Esophagus muscularis mucosa (tissue), 4 donors: ENCODE measurements around the gene SLC17A7. TPM values are rescaled to one million over a fixed set of nuclear protein-coding genes. Genes with fewer than 3 reads are reported as not detected.

ENCODE experiments used
- DNase-seq: peaks from one replicate; pipeline ENCODE4 v3.0.0-alpha.2; 2017; ENCODE audit errors: extremely low spot score
- H3K27ac ChIP-seq, 4 donors: fragments of 200-600 bp; sonication (generic); replicated peaks in 1 of 4; 1 replicate in 3 of 4; 2 replicates in 1 of 4; pipeline ENCODE4 v1.5.1; 2016 to 2019; ENCODE audit warnings: mild to moderate bottlenecking in 1 of 4
- H3K27me3 ChIP-seq, 4 donors: fragments of 200-600 bp; sonication (generic); one replicate each; pipeline versions ENCODE4 v1.5.1 to v1.6.0; 2016 to 2019
- H3K36me3 ChIP-seq, 4 donors: fragments of 200-600 bp; sonication (generic); one replicate each; pipeline ENCODE4 v1.5.1; 2016 to 2019
- H3K4me1 ChIP-seq, 4 donors: fragments of 200-600 bp; sonication (generic); one replicate each; pipeline ENCODE4 v1.5.1; 2016 to 2019
- H3K4me3 ChIP-seq, 4 donors: fragments of 200-600 bp; sonication (generic); 1 replicate in 2 of 4; 2 replicates in 2 of 4; pipeline ENCODE4 v1.5.1; 2016 to 2019; ENCODE audit warnings: mild to moderate bottlenecking in 4 of 4, moderate library complexity in 1 of 4
- H3K9me3 ChIP-seq, 4 donors: fragments of 200-600 bp; sonication (generic); 1 replicate in 3 of 4; 2 replicates in 1 of 4; pipeline ENCODE4 v1.5.1; 2016 to 2019
- EP300 ChIP-seq: sonication (generic); formaldehyde crosslinking; IDR thresholded peaks from one replicate; pipeline ENCODE4 v1.6.1; 2017; ENCODE audit warnings: antibody characterized with exemption
- POLR2A ChIP-seq: fragments of 450-650 bp; IDR thresholded peaks from one replicate; pipeline ENCODE4 v1.6.1; 2017; ENCODE audit warnings: antibody characterized with exemption, moderate library complexity, mild to moderate bottlenecking, low read depth
- POLR2AphosphoS5 ChIP-seq, 2 donors: sonication (generic); formaldehyde crosslinking; IDR thresholded peaks; one replicate each; pipeline ENCODE4 v1.6.1; 2017; ENCODE audit warnings: antibody characterized with exemption in 2 of 2
- WGBS: methylation state at CpG from one replicate; pipeline ENCODE4 v1.1.5; 2018; 5-methylcytosine and 5-hydroxymethylcytosine counted together
- intact Hi-C: fragments of 100-400 bp; cut with DNase I; formaldehyde crosslinking; loops from one replicate; pipeline ENCODE4 v1.15.1; 2023
- total RNA-seq, 4 donors: library from RNA; depleted of rRNA; stranded (reverse); fragments of >200 nt; gene quantifications; one replicate each; pipeline versions ENCODE4 v1.1.0 to v1.2.1, GENCODE V29; 2016
- TF ChIP-seq, protein P1 (sequence below), 3 experiments: fragments of 200-600 bp in 2 of 3; fragments of 450-650 bp in 1 of 3; sonication (generic) in 2 of 3; IDR thresholded peaks; one replicate each; pipeline ENCODE4 v1.5.1; 2017 to 2019; ENCODE audit warnings: antibody characterized with exemption in 3 of 3, mild to moderate bottlenecking in 2 of 3, moderate library complexity in 1 of 3

SLC17A7 gene
- total RNA-seq, 4 donors from 2014 or later, result 0.83 to 5.2 (median 1.3) TPM

DNA sequence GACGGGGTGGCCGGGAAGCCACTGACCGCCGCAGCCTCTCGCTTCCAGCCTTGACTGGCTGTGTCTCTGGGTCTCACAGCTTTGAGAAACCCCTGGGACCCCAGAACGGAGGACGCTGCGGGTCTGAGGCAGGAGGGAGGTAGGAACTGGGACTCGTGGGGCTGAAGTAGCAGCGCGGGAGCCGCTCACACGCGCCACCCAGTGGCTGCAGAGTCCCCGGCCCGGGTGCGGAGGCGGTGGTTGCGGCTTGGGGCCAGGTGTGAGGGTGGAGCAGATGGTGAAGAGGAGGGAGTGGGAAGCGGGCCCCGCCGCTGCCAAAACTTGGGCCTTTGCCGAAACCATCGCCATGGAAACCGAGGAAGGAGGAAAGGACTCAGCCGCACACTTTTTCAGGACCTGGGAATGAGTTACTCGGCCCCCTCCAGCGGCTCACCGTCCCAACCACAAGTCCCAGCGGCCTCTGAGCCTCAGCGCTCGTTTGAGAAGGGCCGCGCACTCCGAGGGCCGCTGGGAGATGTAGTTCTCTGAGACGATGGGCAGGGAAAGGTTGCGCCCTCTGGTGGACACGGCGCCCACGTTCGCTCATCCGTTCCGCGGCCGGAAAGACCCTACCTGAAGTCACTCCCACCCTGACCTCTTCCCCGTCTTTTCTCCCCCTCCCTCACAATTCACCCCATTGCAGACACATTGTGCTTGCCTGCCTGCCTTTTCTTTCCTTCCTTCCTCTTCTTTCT, 2.2 kb upstream of the SLC17A7 start:
- peak; percentile 98 for DNase-seq
- intact Hi-C loops, result loop anchor here (1.0 to 5.0 kb wide), 3 partner anchors 51 to 216 kb away; no protein-coding TSS in a partner anchor
- no peaks in the 10 kb centered on the region for H3K9me3 ChIP-seq
- peaks cover 17 to 53% (median 37%) of the 10 kb centered on the region in 4 donors for H3K4me1 ChIP-seq
- H3K36me3 ChIP-seq, result peaks cover 0 to 26% (median 14%) of the 10 kb centered on the region in 4 donors
- TF ChIP-seq, protein P1, sequence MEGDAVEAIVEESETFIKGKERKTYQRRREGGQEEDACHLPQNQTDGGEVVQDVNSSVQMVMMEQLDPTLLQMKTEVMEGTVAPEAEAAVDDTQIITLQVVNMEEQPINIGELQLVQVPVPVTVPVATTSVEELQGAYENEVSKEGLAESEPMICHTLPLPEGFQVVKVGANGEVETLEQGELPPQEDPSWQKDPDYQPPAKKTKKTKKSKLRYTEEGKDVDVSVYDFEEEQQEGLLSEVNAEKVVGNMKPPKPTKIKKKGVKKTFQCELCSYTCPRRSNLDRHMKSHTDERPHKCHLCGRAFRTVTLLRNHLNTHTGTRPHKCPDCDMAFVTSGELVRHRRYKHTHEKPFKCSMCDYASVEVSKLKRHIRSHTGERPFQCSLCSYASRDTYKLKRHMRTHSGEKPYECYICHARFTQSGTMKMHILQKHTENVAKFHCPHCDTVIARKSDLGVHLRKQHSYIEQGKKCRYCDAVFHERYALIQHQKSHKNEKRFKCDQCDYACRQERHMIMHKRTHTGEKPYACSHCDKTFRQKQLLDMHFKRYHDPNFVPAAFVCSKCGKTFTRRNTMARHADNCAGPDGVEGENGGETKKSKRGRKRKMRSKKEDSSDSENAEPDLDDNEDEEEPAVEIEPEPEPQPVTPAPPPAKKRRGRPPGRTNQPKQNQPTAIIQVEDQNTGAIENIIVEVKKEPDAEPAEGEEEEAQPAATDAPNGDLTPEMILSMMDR (IDR thresholded peaks at IDR 0.05), result peak; percentile 74 to 86 (median 75)
- TF ChIP-seq POLR2A (no peak), POLR2AphosphoS5 (IDR thresholded peaks at IDR 0.05) (peak; percentile 53 to 75)
- peak overlapping the region; percentile 58 to 84 (median 64) for H3K4me3 ChIP-seq
- peaks cover 0 to 46% (median 25%) of the 10 kb centered on the region in 4 donors for H3K27me3 ChIP-seq
- WGBS, result under 1% methylated on average over 24 of the region's 47 CpGs
- peak overlapping the region; percentile 71 to 90 (median 76) for H3K27ac ChIP-seq

DNA sequence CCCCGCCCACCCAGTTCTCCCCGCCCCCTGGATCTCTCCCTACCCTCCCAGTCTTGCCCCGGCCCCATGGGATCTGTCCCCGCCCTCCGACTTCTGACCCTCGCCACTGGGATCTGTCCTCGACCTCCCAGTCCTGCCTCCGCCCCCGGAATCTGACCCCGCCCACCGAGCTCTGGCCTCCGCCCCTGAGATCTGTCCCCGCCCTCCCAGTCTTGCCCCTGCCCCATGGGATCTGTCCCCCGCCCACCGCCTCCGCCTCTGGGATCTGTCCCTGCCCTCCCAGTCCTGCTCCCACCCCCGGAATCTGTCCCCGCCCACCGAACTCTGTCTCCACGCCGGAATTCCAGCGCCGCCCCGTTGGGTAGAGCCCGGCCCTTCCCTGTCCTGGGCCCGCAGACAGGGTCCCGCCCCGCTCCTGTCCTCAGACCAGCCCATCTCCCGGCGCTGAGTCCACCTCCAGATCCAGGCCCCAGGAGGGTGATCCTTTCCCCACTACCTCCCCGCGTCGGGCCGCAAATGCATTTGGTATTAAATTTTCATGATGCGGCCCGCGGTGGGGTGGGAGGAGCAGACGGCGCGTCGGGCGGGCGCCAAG, 1.5 kb upstream of the SLC17A7 start:
- Histone ChIP-seq H3K9me3 (no peaks in the 10 kb centered on the region), H3K27ac (peak overlapping the region; percentile 71 to 90 (median 76)), H3K4me1 (peaks cover 17 to 46% (median 35%) of the 10 kb centered on the region in 4 donors), H3K27me3 (peaks cover 0 to 53% (median 28%) of the 10 kb centered on the region in 4 donors), H3K36me3 (peaks cover 0 to 19% (median 10%) of the 10 kb centered on the region in 4 donors), H3K4me3 (peak overlapping the region; percentile 58 to 84 (median 64))
- 0% methylated on average over 14 of the region's 43 CpGs for WGBS
- intact Hi-C loops, result loop anchor here (1.0 to 5.0 kb wide), 3 partner anchors 51 to 216 kb away; no protein-coding TSS in a partner anchor
- TF ChIP-seq POLR2A (no peak), POLR2AphosphoS5 (IDR thresholded peaks at IDR 0.05) (peak in 1 of 2 donors; percentile 38)
- DNase-seq, result peak; percentile 98

DNA sequence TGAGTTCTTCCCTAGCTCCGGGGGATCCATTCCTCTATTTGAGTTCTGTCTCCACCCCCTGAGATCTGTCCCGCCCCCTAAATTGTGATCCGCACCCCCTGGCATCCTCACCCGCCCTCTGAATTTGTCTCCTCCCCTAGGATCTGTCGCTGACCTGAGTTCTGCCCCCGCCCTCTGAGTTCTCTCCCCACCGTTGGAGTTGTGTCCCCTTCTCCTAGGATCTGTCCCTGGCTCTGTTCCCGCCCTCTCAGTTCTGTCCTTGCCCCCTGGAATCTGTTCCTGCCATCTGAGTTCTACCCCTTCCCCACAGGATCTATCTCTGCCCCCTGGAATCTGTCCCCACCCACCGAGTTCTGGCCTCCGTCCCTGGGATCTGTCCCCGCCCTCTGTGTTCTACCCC, 1.0 kb upstream of the SLC17A7 start:
- Histone ChIP-seq H3K36me3 (peaks cover 0 to 14% (median 8%) of the 10 kb centered on the region in 4 donors), H3K27me3 (peaks cover 0 to 58% (median 31%) of the 10 kb centered on the region in 4 donors), H3K4me3 (peak overlapping the region; percentile 58 to 84 (median 64)), H3K27ac (peak overlapping the region; percentile 71 to 90 (median 76)), H3K4me1 (peaks cover 17 to 41% (median 32%) of the 10 kb centered on the region in 4 donors), H3K9me3 (no peaks in the 10 kb centered on the region)
- TF ChIP-seq POLR2AphosphoS5 (IDR thresholded peaks at IDR 0.05), result no peak
- intact Hi-C loops, result loop anchor here (5.0 kb wide), 2 partner anchors 175 to 215 kb away; no protein-coding TSS in a partner anchor
- WGBS, result 7% methylated on average over 11 of the region's 11 CpGs
- no peak for DNase-seq

DNA sequence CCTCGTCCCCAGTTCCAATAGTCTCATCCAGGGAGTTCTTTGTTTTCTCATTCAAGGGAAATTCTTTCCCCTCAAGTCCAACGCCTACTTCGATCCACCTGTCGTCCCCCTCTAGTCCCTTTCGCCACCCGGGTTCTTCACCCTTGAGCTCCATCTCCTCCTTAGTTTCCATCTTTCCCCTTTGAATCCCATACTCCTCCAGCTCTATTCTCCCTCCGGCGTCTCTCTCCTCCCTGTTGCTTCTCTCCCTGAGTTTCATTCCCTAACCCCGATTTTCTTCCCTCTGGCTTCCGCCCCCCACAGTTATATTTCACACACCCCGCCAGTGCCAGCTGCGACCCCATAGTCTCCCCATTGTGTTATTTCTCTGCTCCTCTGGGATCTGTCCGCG, 628 bp upstream of the SLC17A7 start:
- H3K27ac ChIP-seq, result peak overlapping the region; percentile 71 to 90 (median 76)
- no peak for TF ChIP-seq POLR2AphosphoS5 (IDR thresholded peaks at IDR 0.05)
- TF ChIP-seq POLR2A, result no peak
- TF ChIP-seq EP300, result no peak
- TF ChIP-seq, protein P1 (IDR thresholded peaks at IDR 0.05), result no peak
- DNase-seq, result no peak
- WGBS, result 20% methylated on average over 14 of the region's 14 CpGs
- peaks cover 17 to 41% (median 31%) of the 10 kb centered on the region in 4 donors for H3K4me1 ChIP-seq
- H3K27me3 ChIP-seq, result peaks cover 0 to 62% (median 35%) of the 10 kb centered on the region in 4 donors
- H3K36me3 ChIP-seq, result peaks cover 0 to 10% (median 5%) of the 10 kb centered on the region in 4 donors
- no peaks in the 10 kb centered on the region for H3K9me3 ChIP-seq
- peak overlapping the region; percentile 58 to 84 (median 64) for H3K4me3 ChIP-seq
- intact Hi-C loops, result loop anchor here (2.0 to 5.0 kb wide), 3 partner anchors 77 to 215 kb away; no protein-coding TSS in a partner anchor

DNA sequence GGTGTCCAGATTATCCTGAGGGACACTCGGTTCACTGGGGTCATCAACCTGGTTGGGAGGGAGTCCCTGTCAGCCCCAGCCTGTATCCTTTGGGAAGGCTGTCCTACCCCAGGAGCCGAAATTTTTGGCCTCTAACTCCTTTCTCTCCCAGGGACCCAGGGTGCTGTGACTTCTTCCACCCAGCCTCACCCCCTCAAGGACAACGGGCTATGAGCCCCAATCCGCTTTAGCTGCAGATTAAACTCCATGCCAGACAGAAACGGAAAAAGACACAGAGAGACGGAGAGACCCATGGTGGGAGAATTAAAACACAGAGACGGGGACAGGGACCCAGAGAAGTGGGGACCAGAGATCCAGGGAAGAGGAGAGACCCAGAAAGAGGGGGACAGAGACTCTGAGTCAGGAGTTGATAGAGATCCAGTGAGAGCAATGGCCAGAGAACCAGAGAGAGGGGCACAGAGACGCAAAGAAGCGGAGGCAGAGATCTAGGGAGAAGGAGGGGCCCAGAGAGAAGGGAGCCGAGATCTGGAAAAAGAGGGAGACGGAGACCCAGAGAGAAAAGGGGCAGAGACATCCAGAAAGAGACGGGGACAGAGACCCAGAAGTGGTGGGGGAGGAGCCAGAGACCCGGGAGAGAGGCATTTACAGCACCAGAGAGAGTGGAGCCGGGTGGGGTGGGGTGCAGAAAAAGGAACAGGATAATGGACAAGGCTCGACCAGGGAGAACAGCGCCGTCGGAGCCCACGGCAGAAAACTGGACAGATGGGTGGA, 703 bp downstream of the SLC17A7 start:
- Histone ChIP-seq H3K36me3 (no peaks in the 10 kb centered on the region), H3K9me3 (no peaks in the 10 kb centered on the region), H3K4me1 (peaks cover 17 to 47% (median 31%) of the 10 kb centered on the region in 4 donors), H3K4me3 (peak overlapping the region; percentile 58 to 84 (median 64)), H3K27me3 (peaks cover 0 to 75% (median 46%) of the 10 kb centered on the region in 4 donors), H3K27ac (peak overlapping the region in 1 of 4 donors; percentile 2)
- TF ChIP-seq EP300, result no peak
- no peak for TF ChIP-seq POLR2AphosphoS5 (IDR thresholded peaks at IDR 0.05)
- no peak for TF ChIP-seq POLR2A
- TF ChIP-seq, protein P1 (IDR thresholded peaks at IDR 0.05), result no peak
- 31% methylated on average over 19 of the region's 19 CpGs for WGBS
- intact Hi-C loops, result loop anchor here (2.0 to 5.0 kb wide), 3 partner anchors 76 to 213 kb away; no protein-coding TSS in a partner anchor
- DNase-seq, result no peak
